Naive thymus-derived CD8-positive, alpha-beta T cell (primary cell): Measurements from ENCODE around the gene MAPKAP1. TPM values are rescaled to one million over a fixed set of nuclear protein-coding genes. Genes with fewer than 3 reads are reported as not detected.

Source experiments
- ATAC-seq, 2 donors: fragments of 150-1000 bp; cut with Tn5 transposase in 1 of 2; sonication (Bioruptor Pico), chemical (Tn5 transposase) in 1 of 2; 1 replicate in 1 of 2; 2 replicates in 1 of 2; pipeline ENCODE4 v1.10.0; 2021; ENCODE audit warnings: mild to moderate bottlenecking in 2 of 2, moderate library complexity in 2 of 2
- POLR2A ChIA-PET: fragments of 350-600 bp; sonication (Branson Sonifier 250); formaldehyde crosslinking; loops from one replicate; lab custom pipeline; 2021; ENCODE audit warnings: antibody characterized with exemption; lab: Charles Lee
- DNase-seq, 10 donors: peaks; one replicate each; pipeline versions ENCODE4 v3.0.0 to v3.0.0-alpha.2; 2020 to 2022
- H3K27ac Mint-ChIP-seq, 10 donors: one replicate each; pipeline ENCODE4 v1.8.0; 2020 to 2022; ENCODE audit warnings: mild to moderate bottlenecking in 10 of 10, mixed read lengths in 10 of 10, moderate library complexity in 4 of 10, inconsistent platforms in 1 of 10
- H3K27me3 Mint-ChIP-seq, 5 donors: one replicate each; pipeline ENCODE4 v1.8.0; 2021 to 2022; ENCODE audit warnings: mixed read lengths in 5 of 5
- H3K36me3 Mint-ChIP-seq, 3 donors: one replicate each; pipeline ENCODE4 v1.8.0; 2020 to 2022; ENCODE audit warnings: mixed read lengths in 3 of 3, mild to moderate bottlenecking in 2 of 3, inconsistent platforms in 1 of 3
- H3K4me1 Mint-ChIP-seq, 4 donors: one replicate each; pipeline ENCODE4 v1.8.0; 2021 to 2022; ENCODE audit warnings: mixed read lengths in 4 of 4
- H3K4me3 Mint-ChIP-seq, 10 donors: one replicate each; pipeline ENCODE4 v1.8.0; 2020 to 2022; ENCODE audit warnings: mild to moderate bottlenecking in 10 of 10, mixed read lengths in 10 of 10, moderate library complexity in 6 of 10, inconsistent platforms in 1 of 10
- H3K9me3 Mint-ChIP-seq, 9 donors: one replicate each; pipeline ENCODE4 v1.8.0; 2020 to 2022; ENCODE audit warnings: mixed read lengths in 9 of 9, mild to moderate bottlenecking in 3 of 9, inconsistent platforms in 1 of 9, moderate library complexity in 1 of 9
- polyA plus RNA-seq, 3 donors: library from polyadenylated mRNA; unstranded; fragments of 300-500 nt; fragmentation: Illumina TruSeq; gene quantifications; one replicate each; pipeline ENCODE4 v1.2.3, GENCODE V29; 2021
- total RNA-seq, 8 experiments: library from RNA in 2 of 8; stranded (reverse) in 2 of 8; gene quantifications; one replicate each; pipeline ENCODE4 v1.2.3 and lab custom pipeline; 2021 to 2026

The MAPKAP1 gene
- total and polyA plus RNA-seq, 5 experiments from 2014 or later = 50.0 to 69.6 (median 53.5) TPM

DNA sequence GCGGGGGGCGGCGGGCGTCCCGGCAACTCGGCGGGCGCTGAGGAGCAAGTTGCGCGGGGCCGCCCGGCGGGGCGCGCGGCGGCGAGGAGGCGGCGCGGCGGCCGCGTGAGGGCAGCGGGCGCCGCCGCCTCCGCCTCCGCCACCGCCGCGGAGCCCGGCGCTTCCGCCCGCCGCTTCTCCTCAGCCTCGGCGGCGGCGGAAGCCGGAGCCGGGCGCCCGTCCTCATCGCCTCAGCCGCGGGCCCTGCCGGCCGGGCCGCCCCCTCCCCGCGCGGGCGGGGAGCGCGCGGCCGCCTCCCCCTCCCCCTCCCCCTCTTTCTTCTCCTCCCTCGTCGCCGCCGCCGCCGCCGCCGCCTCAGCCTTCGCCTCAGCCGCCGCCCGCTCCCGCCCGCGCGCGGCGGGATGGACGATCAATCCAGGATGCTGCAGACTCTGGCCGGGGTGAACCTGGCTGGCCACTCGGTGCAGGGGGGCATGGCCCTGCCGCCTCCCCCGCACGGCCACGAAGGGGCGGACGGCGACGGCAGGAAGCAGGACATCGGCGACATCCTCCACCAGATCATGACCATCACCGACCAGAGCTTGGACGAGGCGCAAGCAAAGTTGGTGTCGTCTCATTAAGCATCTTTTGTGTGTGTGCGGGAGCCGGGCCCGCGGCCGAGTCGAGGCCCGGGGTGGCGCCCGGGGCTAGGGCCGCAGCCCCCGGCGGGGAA lies 40.2 kb upstream of the MAPKAP1 start, which contains the start of gene PBX3:
PBX3 (plus strand) TSS at position 321 of the 712 bp plus-strand sequence.
- Mint-ChIP-seq H3K27me3 (no peaks in the 10 kb centered on the region), H3K36me3 (no peaks in the 10 kb centered on the region), H3K9me3 (no peaks in the 10 kb centered on the region), H3K4me1 (peaks cover 13 to 37% (median 22%) of the 10 kb centered on the region in 4 donors), H3K4me3 (peak within 1 kb of the TSS; percentile 94 to 99 (median 96)), H3K27ac (peak within 1 kb of the TSS; percentile 82 to 97 (median 93))
- DNase-seq (peak in 9 of 10 donors; percentile 14 to 71 (median 37)), ATAC-seq (peak; percentile 11 to 21)
- POLR2A ChIA-PET = interaction anchor here (0.6 to 1.7 kb wide), 3 partner anchors 12 to 844 kb away, joined by 3 to 5 read pairs (median 4); partner anchors contain the start of gene MAPKAP1

DNA sequence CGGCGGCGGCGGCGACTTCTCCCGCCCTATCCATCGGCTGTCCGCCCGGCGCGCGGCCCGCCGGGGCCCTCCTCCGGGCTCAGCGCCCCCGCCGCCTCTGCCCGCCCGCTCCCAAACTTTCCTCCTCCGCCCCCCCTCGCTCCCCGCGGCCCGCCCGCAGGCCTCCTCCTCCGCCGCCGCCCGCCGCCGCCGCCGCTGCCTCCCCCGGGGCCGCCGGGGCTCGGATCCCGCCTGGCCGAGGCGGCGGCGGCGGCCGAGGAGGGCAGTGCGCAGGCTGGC lies 39.7 kb upstream of the MAPKAP1 start:
- Mint-ChIP-seq H3K27me3 (no peaks in the 10 kb centered on the region), H3K36me3 (no peaks in the 10 kb centered on the region), H3K4me1 (peaks cover 13 to 37% (median 20%) of the 10 kb centered on the region in 4 donors), H3K4me3 (peak overlapping the region in 4 of 10 donors; percentile 96 to 99 (median 97)), H3K27ac (peak overlapping the region in 1 of 10 donors; percentile 93), H3K9me3 (no peaks in the 10 kb centered on the region)
- ATAC-seq (peak in 1 of 2 donors; percentile 9), DNase-seq (no peak)
- POLR2A ChIA-PET = interaction anchor here (1.1 to 1.4 kb wide), 2 partner anchors 13 to 84 kb away, joined by 3 to 8 read pairs; no protein-coding TSS in a partner anchor

DNA sequence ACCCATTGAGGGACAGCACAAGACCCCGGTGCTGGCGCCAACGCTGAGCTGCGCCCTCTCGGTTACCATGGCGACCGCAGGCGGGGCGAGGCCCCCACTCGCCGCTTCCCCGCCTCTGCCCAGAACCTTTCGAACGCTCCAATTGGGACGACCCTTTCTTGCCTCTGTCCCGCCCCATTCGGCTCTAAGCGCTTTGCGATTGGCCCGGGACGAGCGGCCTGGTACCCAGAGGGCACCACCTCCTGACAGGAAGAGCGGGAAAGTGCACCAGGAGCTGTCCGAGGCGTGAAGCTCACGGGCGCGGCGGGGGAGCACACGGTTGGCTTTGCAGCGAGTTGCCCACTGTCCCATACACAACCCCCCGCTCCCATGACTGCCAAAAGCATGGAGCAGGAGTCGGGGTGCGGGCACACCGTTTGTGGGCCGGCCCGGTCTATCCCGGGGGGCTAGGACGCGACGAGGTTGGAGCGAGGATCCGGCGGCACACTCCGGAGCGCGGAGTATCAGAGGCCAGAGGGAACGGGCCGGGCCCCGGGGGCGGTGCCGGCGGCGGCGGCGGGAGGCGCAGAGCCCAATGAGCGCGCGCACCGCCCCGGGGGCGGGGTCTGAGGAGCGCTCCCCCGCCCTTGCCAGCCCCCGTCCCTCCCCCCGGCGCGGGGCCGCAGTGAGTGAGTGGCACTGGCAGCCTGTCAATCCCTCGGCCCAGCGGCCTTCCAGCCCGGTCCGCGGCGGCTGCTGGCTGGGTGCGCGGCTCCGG lies 39.2 kb upstream of the MAPKAP1 start:
- Mint-ChIP-seq H3K4me1 (peaks cover 13 to 37% (median 20%) of the 10 kb centered on the region in 4 donors), H3K36me3 (no peaks in the 10 kb centered on the region)
- POLR2A ChIA-PET = interaction anchor here (1.0 to 1.6 kb wide), 4 partner anchors 13 to 84 kb away, joined by 3 to 8 read pairs (median 3); partner anchors contain the start of gene MAPKAP1

DNA sequence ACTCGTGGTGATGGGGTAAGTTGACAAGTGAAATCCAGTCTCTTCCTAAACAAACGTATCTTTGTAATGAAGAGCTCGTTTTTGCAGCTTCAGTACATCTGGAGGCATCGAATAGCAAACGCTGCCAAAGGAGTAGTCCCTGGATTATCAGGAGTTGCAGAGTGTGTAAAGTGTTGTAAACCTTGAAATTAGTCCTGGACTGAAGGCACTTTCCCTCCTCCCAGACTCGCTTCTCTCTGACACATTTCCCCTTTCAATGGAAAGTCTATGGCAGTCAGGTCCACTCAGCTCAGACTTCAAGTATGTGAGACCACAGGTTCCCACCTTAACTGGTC lies 38.6 kb upstream of the MAPKAP1 start:
- no peaks in the 10 kb centered on the region for H3K9me3 Mint-ChIP-seq
- DNase-seq (no peak), ATAC-seq (no peak)
- H3K36me3 Mint-ChIP-seq = no peaks in the 10 kb centered on the region
- peak overlapping the region; percentile 93 to 99 (median 96) for H3K4me3 Mint-ChIP-seq
- POLR2A ChIA-PET = interaction anchor here (1.0 to 1.6 kb wide), 3 partner anchors 17 to 85 kb away, joined by 3 to 8 read pairs (median 3); partner anchors contain the start of gene MAPKAP1
- H3K27me3 Mint-ChIP-seq = no peaks in the 10 kb centered on the region
- peaks cover 12 to 33% (median 19%) of the 10 kb centered on the region in 4 donors for H3K4me1 Mint-ChIP-seq
- peak overlapping the region in 9 of 10 donors; percentile 36 to 97 (median 93) for H3K27ac Mint-ChIP-seq

More for the DNA sequence above, 39.2 kb upstream of the MAPKAP1 start:
- Mint-ChIP-seq H3K9me3 (no peaks in the 10 kb centered on the region), H3K27me3 (no peaks in the 10 kb centered on the region), H3K4me3 (peak overlapping the region; percentile 93 to 99 (median 96)), H3K27ac (peak overlapping the region; percentile 82 to 97 (median 93))
- DNase-seq (peak; percentile 88 to 95 (median 90)), ATAC-seq (peak; percentile 83 to 87)

DNA sequence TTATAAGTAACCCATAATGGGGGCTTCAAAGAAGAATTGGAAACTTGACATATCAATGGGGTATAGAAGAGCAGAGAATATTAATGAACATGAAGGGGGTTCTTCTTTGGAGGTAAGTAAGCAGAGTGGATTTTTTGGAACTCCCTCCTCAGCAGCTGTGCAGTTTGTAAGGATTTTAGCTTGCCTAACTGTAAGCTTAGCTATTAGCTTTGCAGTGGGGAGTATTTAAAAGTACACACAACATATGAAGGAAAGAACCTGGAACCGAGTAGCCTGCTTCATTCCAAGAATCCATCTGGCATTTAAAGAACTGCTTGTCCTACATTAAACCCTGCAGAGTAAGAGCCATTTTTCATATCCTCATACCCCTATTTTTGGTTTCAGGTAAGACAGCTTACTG lies 38.0 kb upstream of the MAPKAP1 start:
- POLR2A ChIA-PET = interaction anchor here (1.0 to 1.6 kb wide), 3 partner anchors 18 to 86 kb away, joined by 3 to 8 read pairs (median 3); partner anchors contain the start of gene MAPKAP1
- Mint-ChIP-seq H3K4me3 (peak overlapping the region; percentile 93 to 99 (median 96)), H3K4me1 (peaks cover 9 to 29% (median 17%) of the 10 kb centered on the region in 4 donors), H3K27me3 (no peaks in the 10 kb centered on the region), H3K36me3 (no peaks in the 10 kb centered on the region), H3K9me3 (no peaks in the 10 kb centered on the region), H3K27ac (peak overlapping the region in 7 of 10 donors; percentile 24 to 96 (median 84))
- DNase-seq (no peak), ATAC-seq (no peak)

DNA sequence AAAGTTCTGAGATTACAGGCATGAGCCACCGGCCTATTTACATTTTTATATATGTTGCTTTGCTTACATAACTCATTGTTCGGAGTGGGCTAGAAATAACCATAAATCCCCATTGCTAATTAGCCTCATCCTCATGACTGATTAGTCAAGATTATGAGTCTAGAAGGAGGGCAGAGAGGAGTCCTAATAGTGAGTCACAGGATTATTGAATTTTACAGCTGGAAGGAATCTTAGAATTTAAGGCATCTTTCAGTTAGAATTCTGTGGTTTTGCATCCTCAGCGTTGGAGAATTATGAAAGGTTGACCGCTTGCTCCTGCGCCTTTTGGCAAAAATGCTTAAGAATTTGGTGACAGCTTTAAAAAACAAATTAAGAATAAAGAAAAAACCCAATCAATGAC lies 37.6 kb upstream of the MAPKAP1 start:
- Mint-ChIP-seq H3K36me3 (no peaks in the 10 kb centered on the region), H3K27ac (peak overlapping the region in 4 of 10 donors; percentile 43 to 93 (median 56)), H3K4me1 (peaks cover 9 to 25% (median 17%) of the 10 kb centered on the region in 4 donors), H3K4me3 (peak overlapping the region in 4 of 10 donors; percentile 12 to 97 (median 95)), H3K27me3 (no peaks in the 10 kb centered on the region), H3K9me3 (no peaks in the 10 kb centered on the region)
- POLR2A ChIA-PET = interaction anchor here (1.6 kb wide), 1 partner anchor 38 kb away, joined by 3 read pairs; the partner anchor contains the start of gene MAPKAP1
- no peak for DNase-seq
- no peak for ATAC-seq

DNA sequence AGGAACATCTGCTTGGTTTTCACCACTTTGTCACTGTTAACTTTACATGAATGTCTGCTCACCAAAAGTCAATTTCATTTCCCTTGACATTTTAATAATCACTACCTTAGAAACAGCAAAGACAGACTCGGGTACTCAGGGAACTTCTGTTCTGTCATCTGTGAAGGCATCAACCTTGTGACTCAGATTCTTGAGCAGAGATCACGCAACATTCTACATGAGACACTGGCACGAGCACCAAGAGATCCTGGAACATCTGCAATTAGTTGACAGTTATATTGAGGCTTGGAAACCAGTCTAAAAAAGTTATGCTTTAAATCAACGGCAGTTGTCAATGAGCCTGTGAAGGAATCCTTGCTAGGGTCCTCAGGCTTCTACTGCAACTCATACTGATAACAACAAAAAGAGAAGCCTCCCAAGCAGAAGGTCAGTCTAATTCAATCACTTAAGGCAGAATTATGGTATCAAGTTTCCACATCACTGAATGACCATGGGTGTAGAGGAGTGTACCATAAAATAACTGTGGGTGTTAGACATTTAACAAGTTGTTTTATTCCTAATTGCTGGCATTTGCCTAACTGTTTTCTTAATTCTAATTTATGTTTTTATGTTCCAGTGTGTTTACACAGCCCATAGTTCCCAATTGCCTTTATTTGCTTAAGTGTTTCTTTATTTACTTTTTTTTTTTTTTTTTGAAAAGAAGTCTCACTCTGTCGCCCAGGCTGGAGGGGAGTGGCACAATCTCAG lies 36.8 kb upstream of the MAPKAP1 start:
- Mint-ChIP-seq H3K4me3 (no peak overlapping the region), H3K27me3 (no peaks in the 10 kb centered on the region)
- POLR2A ChIA-PET = no interaction called here

DNA sequence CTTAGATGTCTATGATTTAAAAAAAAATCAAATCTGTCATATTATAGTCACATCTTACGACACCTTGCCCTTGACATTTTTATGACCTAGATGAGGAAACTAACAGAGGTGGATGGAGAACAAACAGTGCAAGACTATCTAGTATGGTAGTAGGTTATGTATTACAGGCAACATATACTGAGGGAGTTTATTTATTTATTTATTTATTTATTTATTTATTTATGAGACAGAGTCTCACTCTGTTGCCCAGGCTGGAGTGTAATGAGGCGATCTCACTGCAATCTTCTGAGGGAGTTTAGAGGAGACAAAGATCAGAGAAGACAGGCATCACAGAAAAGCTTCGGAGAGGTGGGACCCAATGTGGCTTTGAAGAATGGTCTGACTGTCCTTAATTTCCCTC lies 35.6 kb upstream of the MAPKAP1 start:
- Mint-ChIP-seq H3K4me3 (no peak overlapping the region), H3K27ac (no peak overlapping the region), H3K9me3 (no peaks in the 10 kb centered on the region), H3K27me3 (peaks cover 0 to 4% (median 0%) of the 10 kb centered on the region in 5 donors), H3K36me3 (no peaks in the 10 kb centered on the region), H3K4me1 (peaks cover 2 to 12% (median 7%) of the 10 kb centered on the region in 4 donors)
- DNase-seq = no peak
- POLR2A ChIA-PET = no interaction called here
- no peak for ATAC-seq

More for the DNA sequence above, 36.8 kb upstream of the MAPKAP1 start:
- no peak for ATAC-seq
- H3K9me3 Mint-ChIP-seq = no peaks in the 10 kb centered on the region
- no peak for DNase-seq
- H3K27ac Mint-ChIP-seq = no peak overlapping the region
- H3K36me3 Mint-ChIP-seq = no peaks in the 10 kb centered on the region
- peaks cover 6 to 18% (median 10%) of the 10 kb centered on the region in 4 donors for H3K4me1 Mint-ChIP-seq

DNA sequence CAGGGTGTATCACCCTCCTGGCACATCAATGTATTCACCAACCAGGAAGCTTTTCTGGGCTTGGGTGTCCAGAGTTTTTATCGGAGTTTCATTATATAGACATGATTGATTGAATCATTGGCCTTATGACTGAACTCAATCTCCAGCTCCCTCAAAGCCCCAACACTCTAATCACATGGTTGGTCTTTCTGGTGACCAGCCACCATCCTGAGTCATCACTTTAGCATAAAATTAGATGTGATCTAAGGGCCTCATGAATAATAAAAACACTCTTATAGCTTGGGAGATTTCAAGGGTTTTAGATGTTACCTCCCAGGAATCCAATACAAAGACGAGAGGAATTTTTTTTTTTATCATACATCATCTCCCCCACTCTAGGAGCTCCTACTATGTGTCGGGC lies 32.4 kb upstream of the MAPKAP1 start:
- DNase-seq (no peak), ATAC-seq (no peak)
- Mint-ChIP-seq H3K4me1 (no peaks in the 10 kb centered on the region), H3K27ac (no peak overlapping the region), H3K9me3 (no peaks in the 10 kb centered on the region), H3K27me3 (peaks cover 0 to 8% (median 3%) of the 10 kb centered on the region in 5 donors), H3K4me3 (no peak overlapping the region), H3K36me3 (no peaks in the 10 kb centered on the region)
- POLR2A ChIA-PET = no interaction called here

DNA sequence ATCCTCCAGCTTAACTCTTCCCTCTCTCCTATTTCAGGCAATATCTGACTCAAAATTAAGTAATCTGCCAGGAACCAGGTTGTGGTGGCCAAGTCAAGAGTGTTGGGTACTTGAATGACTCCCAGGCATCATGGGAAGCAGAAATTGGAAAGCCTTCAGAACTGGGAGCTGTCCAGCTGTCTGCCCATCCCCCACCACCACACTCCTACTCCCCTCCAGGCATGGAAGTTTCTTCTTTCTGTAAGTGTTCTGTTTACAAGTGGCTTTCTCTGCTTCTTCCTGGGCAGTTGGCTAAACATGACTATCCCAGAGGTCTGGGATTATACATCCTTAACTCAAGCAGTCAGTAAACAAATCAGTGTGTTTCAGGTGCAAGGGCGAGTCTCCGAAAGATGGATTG lies 25.6 kb upstream of the MAPKAP1 start:
- DNase-seq = no peak
- H3K36me3 Mint-ChIP-seq = no peaks in the 10 kb centered on the region
- peak overlapping the region in 1 of 10 donors; percentile 57 for H3K27ac Mint-ChIP-seq
- no peak overlapping the region for H3K4me3 Mint-ChIP-seq
- POLR2A ChIA-PET = no interaction called here
- no peak for ATAC-seq
- H3K27me3 Mint-ChIP-seq = peaks cover 0 to 12% (median 2%) of the 10 kb centered on the region in 5 donors
- H3K4me1 Mint-ChIP-seq = no peaks in the 10 kb centered on the region
- H3K9me3 Mint-ChIP-seq = no peaks in the 10 kb centered on the region

DNA sequence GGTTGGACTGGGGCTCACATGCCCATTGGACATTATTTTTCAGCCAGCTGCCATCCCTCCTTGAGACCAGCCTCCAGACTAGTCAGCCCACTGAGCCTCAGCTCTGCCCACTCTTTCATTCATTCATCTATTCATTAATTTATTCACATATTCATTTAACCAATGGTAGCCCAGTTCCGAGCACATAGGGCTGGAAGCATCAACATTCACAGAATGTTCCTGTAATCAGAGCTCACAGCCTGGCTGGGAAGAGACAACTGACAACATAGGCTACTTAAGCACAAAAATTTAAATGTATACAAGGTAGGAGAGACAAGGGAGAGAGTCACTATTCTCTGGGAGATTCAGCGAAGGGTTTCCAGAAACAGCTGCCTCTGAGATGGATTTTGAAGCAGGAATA lies 23.2 kb upstream of the MAPKAP1 start:
- POLR2A ChIA-PET = no interaction called here
- ATAC-seq = no peak
- Mint-ChIP-seq H3K4me1 (no peaks in the 10 kb centered on the region), H3K9me3 (no peaks in the 10 kb centered on the region), H3K27me3 (peaks cover 0 to 9% (median 2%) of the 10 kb centered on the region in 5 donors), H3K27ac (peak overlapping the region in 2 of 10 donors; percentile 6 to 45), H3K4me3 (no peak overlapping the region), H3K36me3 (no peaks in the 10 kb centered on the region)
- no peak for DNase-seq
